Endothelial cell of umbilical vein (primary cell): Measurements from ENCODE around the gene IFT88.

ENCODE experiments used
- CTCF ChIP-seq, 2 donors: IDR thresholded peaks; 1 replicate in 1 of 2; 2 replicates in 1 of 2; pipeline ENCODE4 v1.5.1; 2011; ENCODE audit warnings: low read length in 2 of 2, mild to moderate bottlenecking in 2 of 2, moderate library complexity in 2 of 2, control low read depth in 1 of 2, inconsistent platforms in 1 of 2, low read depth in 1 of 2; ENCODE audit not compliant: insufficient read depth in 1 of 2; ENCODE audit errors: extremely low read depth in 1 of 2
- EZH2 ChIP-seq: IDR thresholded peaks from 2 replicates; pipeline ENCODE4 v1.6.1; 2012; ENCODE audit warnings: borderline replicate concordance, low read depth, mild to moderate bottlenecking, moderate library complexity, low read length, inconsistent platforms; ENCODE audit not compliant: severe bottlenecking
- FOS ChIP-seq: IDR thresholded peaks from 2 replicates; pipeline ENCODE4 v1.6.1; 2011; ENCODE audit warnings: mild to moderate bottlenecking, low read length, moderate library complexity, borderline replicate concordance; ENCODE audit not compliant: insufficient read depth
- JUN ChIP-seq: IDR thresholded peaks from 2 replicates; pipeline ENCODE4 v1.6.1; 2011; ENCODE audit warnings: borderline replicate concordance, low read depth; ENCODE audit not compliant: insufficient read length, insufficient read depth
- MAX ChIP-seq: IDR thresholded peaks from 2 replicates; pipeline ENCODE4 v1.6.1; 2011; ENCODE audit not compliant: insufficient read depth, insufficient read length
- MYC ChIP-seq: IDR thresholded peaks from one replicate; pipeline ENCODE4 v1.6.1; 2011; ENCODE audit warnings: mild to moderate bottlenecking, low read depth, low read length
- POLR2A ChIP-seq: IDR thresholded peaks from 2 replicates; pipeline ENCODE4 v1.6.1; 2012; ENCODE audit warnings: low read depth, mild to moderate bottlenecking, control low read depth, low read length
- POLR2AphosphoS5 ChIP-seq: IDR thresholded peaks from 2 replicates; pipeline ENCODE4 v1.6.1; 2012; ENCODE audit warnings: low read depth, mild to moderate bottlenecking, control low read depth, low read length, moderate library complexity; ENCODE audit not compliant: insufficient read depth

- TF ChIP-seq POLR2A, result no peak
- no peak for TF ChIP-seq CTCF (IDR thresholded peaks at IDR 0.05; ENCODE audit: extremely low read depth in 1 of 2, insufficient read depth in 1 of 2, low read depth in 1 of 2, low read length in 2 of 2)
- TF ChIP-seq EZH2, result no peak
- no peak for TF ChIP-seq MAX
- no peak for TF ChIP-seq JUN
- no peak for TF ChIP-seq MYC
- no peak for TF ChIP-seq POLR2AphosphoS5
- no peak for TF ChIP-seq FOS
Observed at GRCh38 chr13:20573636-20574035, 6.7 kb downstream of the IFT88 start.
